GM21737 (cell line): Measurements from ENCODE around the gene CELSR1.

Source experiments
- ATAC-seq: cut with Tn5 transposase; IDR thresholded peaks from one replicate; pipeline ENCODE4 v1.9.1; 2021; ENCODE audit warnings: mild to moderate bottlenecking, moderate library complexity; ENCODE audit not compliant: unreplicated experiment

The CELSR1 gene

GRCh38 chr22:46537225-46537945 lies at the start of gene CELSR1:
Gene CELSR1, minus strand, starts transcription at chr22:46537620. Its CDS starts 450 bp downstream, at chr22:46537170.
- ATAC-seq = no peak

- ATAC-seq = peak; percentile 34
These were observed 49.6 kb upstream of the CELSR1 start for GRCh38 chr22:46587061-46587460.

GRCh38 chr22:46586531-46587011 lies 49.2 kb upstream of the CELSR1 start:
- no peak for ATAC-seq

- no peak for ATAC-seq
These were observed 48.7 kb upstream of the CELSR1 start for GRCh38 chr22:46586123-46586519.

GRCh38 chr22:46585340-46586122 lies 48.1 kb upstream of the CELSR1 start:
- ATAC-seq = no peak

- ATAC-seq = no peak
These were observed 46.9 kb upstream of the CELSR1 start for GRCh38 chr22:46584081-46584921.

GRCh38 chr22:46583571-46583970 lies 46.2 kb upstream of the CELSR1 start:
- ATAC-seq = no peak

- no peak for ATAC-seq
These were observed 45.0 kb upstream of the CELSR1 start for GRCh38 chr22:46582281-46582933.

GRCh38 chr22:46581538-46582244 lies 44.3 kb upstream of the CELSR1 start:
- ATAC-seq = no peak

GRCh38 chr22:46580940-46581537 lies 43.6 kb upstream of the CELSR1 start:
- ATAC-seq = no peak

GRCh38 chr22:46579751-46580449 lies 42.5 kb upstream of the CELSR1 start:
- ATAC-seq = no peak

- ATAC-seq = no peak
These were observed 41.6 kb upstream of the CELSR1 start for GRCh38 chr22:46578824-46579561.

GRCh38 chr22:46578251-46578823 lies 40.9 kb upstream of the CELSR1 start:
- ATAC-seq = no peak

- no peak for ATAC-seq
These were observed 40.2 kb upstream of the CELSR1 start for GRCh38 chr22:46577368-46578249.

- ATAC-seq = no peak
These were observed 39.3 kb upstream of the CELSR1 start for GRCh38 chr22:46576556-46577367.

- ATAC-seq = no peak
These were observed 38.6 kb upstream of the CELSR1 start for GRCh38 chr22:46575911-46576555.
